Measurements from ENCODE around the gene RASGRF2.

Gene RASGRF2

GRCh38 chr5:81067406-81067805, 107.2 kb downstream of the RASGRF2 start:
- no peak overlapping the region for H3K9ac ChIP-seq (ENCODE audit: low read depth, low read length, poor library complexity, severe bottlenecking)
- TF ChIP-seq CTCF (conservative IDR thresholded peaks at IDR 0.05; ENCODE audit: low read length) (no peak), EZH2phosphoT487 (IDR thresholded peaks at IDR 0.05; ENCODE audit: borderline replicate concordance) (no peak)
- H3K9me2 ChIP-seq (replicated peaks; ENCODE audit: low read depth, low read length): no peaks in the 10 kb centered on the region
- no peaks in the 10 kb centered on the region for H3K4me1 ChIP-seq (ENCODE audit: insufficient read depth, low read length, poor library complexity, severe bottlenecking)
- no peak overlapping the region for H2AFZ ChIP-seq (ENCODE audit: low read length)
- no peaks in the 10 kb centered on the region for H3K36me3 ChIP-seq (ENCODE audit: insufficient read depth, low read length)
- no peak overlapping the region for H3K4me3 ChIP-seq (ENCODE audit: low read length, poor library complexity, severe bottlenecking)
- H3K79me2 ChIP-seq (ENCODE audit: insufficient read depth, low read length): no peaks in the 10 kb centered on the region
- no peaks in the 10 kb centered on the region for H3K9me3 ChIP-seq (ENCODE audit: insufficient read depth, low read depth, low read length)
- H3F3A ChIP-seq (ENCODE audit: low read depth): no peaks in the 10 kb centered on the region
- H3K4me2 ChIP-seq (ENCODE audit: low read depth, low read length, poor library complexity, severe bottlenecking): no peak overlapping the region
- no peaks in the 10 kb centered on the region for H3K27me3 ChIP-seq (ENCODE audit: insufficient read depth, low read length, poor library complexity, severe bottlenecking)
- no peaks in the 10 kb centered on the region for H4K20me1 ChIP-seq (ENCODE audit: insufficient read depth, low read length, poor library complexity, severe bottlenecking)

- no peaks in the 10 kb centered on the region for H3K4me1 ChIP-seq (ENCODE audit: insufficient read depth, low read length, poor library complexity, severe bottlenecking)
- H2AFZ ChIP-seq (ENCODE audit: low read length): no peak overlapping the region
- H3K9me3 ChIP-seq (ENCODE audit: insufficient read depth, low read depth, low read length): no peaks in the 10 kb centered on the region
- no peak overlapping the region for H3K9ac ChIP-seq (ENCODE audit: low read depth, low read length, poor library complexity, severe bottlenecking)
- H3K4me3 ChIP-seq (ENCODE audit: low read length, poor library complexity, severe bottlenecking): no peak overlapping the region
- no peak overlapping the region for H3K4me2 ChIP-seq (ENCODE audit: low read depth, low read length, poor library complexity, severe bottlenecking)
- no peaks in the 10 kb centered on the region for H3K79me2 ChIP-seq (ENCODE audit: insufficient read depth, low read length)
- no peaks in the 10 kb centered on the region for H3K27me3 ChIP-seq (ENCODE audit: insufficient read depth, low read length, poor library complexity, severe bottlenecking)
- H4K20me1 ChIP-seq (ENCODE audit: insufficient read depth, low read length, poor library complexity, severe bottlenecking): no peaks in the 10 kb centered on the region
- no peaks in the 10 kb centered on the region for H3F3A ChIP-seq (ENCODE audit: low read depth)
- H3K9me2 ChIP-seq (replicated peaks; ENCODE audit: low read depth, low read length): no peaks in the 10 kb centered on the region
- TF ChIP-seq EZH2phosphoT487 (IDR thresholded peaks at IDR 0.05; ENCODE audit: borderline replicate concordance) (no peak), CTCF (conservative IDR thresholded peaks at IDR 0.05; ENCODE audit: low read length) (no peak)
- no peaks in the 10 kb centered on the region for H3K36me3 ChIP-seq (ENCODE audit: insufficient read depth, low read length)
Observed at GRCh38 chr5:81068063-81068462, 107.9 kb downstream of the RASGRF2 start.

DNA sequence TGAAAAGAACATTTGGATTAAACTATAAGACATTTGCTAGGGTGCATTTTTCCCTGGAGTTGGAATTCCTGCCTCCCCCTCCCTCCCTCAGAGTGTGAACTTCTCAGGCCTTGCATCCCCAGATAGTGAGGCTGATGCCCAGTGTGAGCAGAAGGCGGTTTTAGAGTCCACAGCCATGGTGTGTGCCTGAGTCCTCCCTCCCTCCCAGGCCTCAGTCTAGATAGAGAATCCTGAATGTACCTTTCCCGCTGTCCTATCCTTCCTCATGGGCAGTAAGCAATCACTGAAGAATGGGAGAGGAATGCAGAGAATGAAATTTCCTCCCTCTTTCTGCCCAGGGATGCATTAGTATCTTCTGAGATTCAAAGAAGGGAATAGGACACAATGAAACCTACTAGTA, 108.5 kb downstream of the RASGRF2 start:
- H4K20me1 ChIP-seq (ENCODE audit: insufficient read depth, low read length, poor library complexity, severe bottlenecking): no peaks in the 10 kb centered on the region
- no peaks in the 10 kb centered on the region for H3K9me2 ChIP-seq (replicated peaks; ENCODE audit: low read depth, low read length)
- no peak overlapping the region for H3K9ac ChIP-seq (ENCODE audit: low read depth, low read length, poor library complexity, severe bottlenecking)
- no peaks in the 10 kb centered on the region for H3K9me3 ChIP-seq (ENCODE audit: insufficient read depth, low read depth, low read length)
- H3K4me1 ChIP-seq (ENCODE audit: insufficient read depth, low read length, poor library complexity, severe bottlenecking): no peaks in the 10 kb centered on the region
- no peak overlapping the region for H3K4me3 ChIP-seq (ENCODE audit: low read length, poor library complexity, severe bottlenecking)
- H3F3A ChIP-seq (ENCODE audit: low read depth): no peaks in the 10 kb centered on the region
- H3K79me2 ChIP-seq (ENCODE audit: insufficient read depth, low read length): no peaks in the 10 kb centered on the region
- H3K27me3 ChIP-seq (ENCODE audit: insufficient read depth, low read length, poor library complexity, severe bottlenecking): no peaks in the 10 kb centered on the region
- H3K36me3 ChIP-seq (ENCODE audit: insufficient read depth, low read length): no peaks in the 10 kb centered on the region
- no peak overlapping the region for H3K4me2 ChIP-seq (ENCODE audit: low read depth, low read length, poor library complexity, severe bottlenecking)
- TF ChIP-seq CTCF (conservative IDR thresholded peaks at IDR 0.05; ENCODE audit: low read length) (no peak), EZH2phosphoT487 (IDR thresholded peaks at IDR 0.05; ENCODE audit: borderline replicate concordance) (no peak)
- H2AFZ ChIP-seq (ENCODE audit: low read length): no peak overlapping the region

All from Loucy (cell line).